Stimulated activated CD4-positive, alpha-beta T cell treated with anti-CD3 and anti-CD28 coated beads, Interleukin-15, amount 100 ng/mL, for 24 hours (primary cell): ENCODE results near the gene KCNT2.

ENCODE experiments used
- DNase-seq: peaks from one replicate; pipeline ENCODE4 v3.0.0-alpha.2; 2020

KCNT2 gene

GRCh38 chr1:196442366-196442765 lies 165.9 kb downstream of the KCNT2 start:
- no peak for DNase-seq

GRCh38 chr1:196440711-196441110 lies 167.5 kb downstream of the KCNT2 start:
- no peak for DNase-seq

GRCh38 chr1:196438329-196438728 lies 169.9 kb downstream of the KCNT2 start:
- DNase-seq = no peak

GRCh38 chr1:196437671-196438070 lies 170.6 kb downstream of the KCNT2 start:
- DNase-seq = no peak

GRCh38 chr1:196433000-196433399 lies 175.2 kb downstream of the KCNT2 start:
- DNase-seq = no peak

GRCh38 chr1:196427976-196428734 lies 180.1 kb downstream of the KCNT2 start:
- no peak for DNase-seq

GRCh38 chr1:196425513-196425912 lies 182.7 kb downstream of the KCNT2 start:
- DNase-seq = no peak

GRCh38 chr1:196423612-196424011 lies 184.6 kb downstream of the KCNT2 start:
- no peak for DNase-seq

- DNase-seq = no peak
These were observed 189.5 kb downstream of the KCNT2 start for GRCh38 chr1:196418772-196419171.

GRCh38 chr1:196415978-196416377 lies 192.3 kb downstream of the KCNT2 start:
- no peak for DNase-seq

- no peak for DNase-seq
These were observed 195.9 kb downstream of the KCNT2 start for GRCh38 chr1:196412326-196412725.

- DNase-seq = no peak
These were observed 197.5 kb downstream of the KCNT2 start for GRCh38 chr1:196410768-196411167.

- DNase-seq = no peak
These were observed 198.7 kb downstream of the KCNT2 start for GRCh38 chr1:196409586-196409985.

GRCh38 chr1:196407358-196408051 lies 200.7 kb downstream of the KCNT2 start:
- DNase-seq = no peak

- no peak for DNase-seq
These were observed 202.4 kb downstream of the KCNT2 start for GRCh38 chr1:196405839-196406238.

GRCh38 chr1:196403803-196404690 lies 204.2 kb downstream of the KCNT2 start:
- DNase-seq = no peak

- DNase-seq = no peak
These were observed 206.3 kb downstream of the KCNT2 start for GRCh38 chr1:196401891-196402290.

- DNase-seq = no peak
These were observed 206.8 kb downstream of the KCNT2 start for GRCh38 chr1:196401452-196401833.

- no peak for DNase-seq
These were observed 207.5 kb downstream of the KCNT2 start for GRCh38 chr1:196400478-196401451.

GRCh38 chr1:196399713-196400112 lies 208.5 kb downstream of the KCNT2 start:
- no peak for DNase-seq

GRCh38 chr1:196393742-196394141 lies 214.5 kb downstream of the KCNT2 start:
- DNase-seq = no peak

- DNase-seq = no peak
These were observed 215.0 kb downstream of the KCNT2 start for GRCh38 chr1:196393282-196393681.
